GM21737 (cell line): ENCODE results near the gene RLIM.

Experiments
- ATAC-seq: cut with Tn5 transposase; IDR thresholded peaks from one replicate; pipeline ENCODE4 v1.9.1; 2021; ENCODE audit warnings: mild to moderate bottlenecking, moderate library complexity; ENCODE audit not compliant: unreplicated experiment

Gene RLIM

GRCh38 chrX:74536832-74537371, 77.5 kb downstream of the RLIM start:
- peak; percentile 27 for ATAC-seq

- peak; percentile 48 for ATAC-seq
These were observed 78.1 kb downstream of the RLIM start for GRCh38 chrX:74536152-74536831.

- no peak for ATAC-seq
These were observed 78.8 kb downstream of the RLIM start for GRCh38 chrX:74535408-74536151.
